GM23338 (cell line): Measurements from ENCODE around the gene SMAD3. TPM values are rescaled to one million over a fixed set of nuclear protein-coding genes. Genes with fewer than 3 reads are reported as not detected.

Experiments
- CREB1 ChIP-seq: fragments of 250-450 bp; sonication (Bioruptor Pico); IDR thresholded peaks from 2 replicates; pipeline ENCODE4 v1.5.0; 2020; ENCODE audit warnings: low read depth, mild to moderate bottlenecking, moderate library complexity
- ETS1 ChIP-seq: IDR thresholded peaks from 2 replicates; pipeline ENCODE4 v1.6.1; 2016; ENCODE audit warnings: antibody characterized with exemption
- JUNB ChIP-seq: IDR thresholded peaks from one replicate; pipeline ENCODE4 v1.6.1; 2016; ENCODE audit warnings: antibody characterized with exemption; ENCODE audit not compliant: unreplicated experiment
- STAT1 ChIP-seq: IDR thresholded peaks from one replicate; pipeline ENCODE4 v1.6.1; 2016; ENCODE audit warnings: antibody characterized with exemption; ENCODE audit not compliant: unreplicated experiment
- ZNF114 ChIP-seq: fragments of 250-450 bp; sonication (Bioruptor Pico); IDR thresholded peaks from 2 replicates; pipeline ENCODE4 v1.5.0; 2020; ENCODE audit warnings: mild to moderate bottlenecking, moderate library complexity
- ZNF331 ChIP-seq: fragments of 250-450 bp; sonication (Bioruptor Pico); IDR thresholded peaks from 2 replicates; pipeline ENCODE4 v1.5.0; 2020; ENCODE audit warnings: low read depth, mild to moderate bottlenecking, moderate library complexity
- polyA plus RNA-seq: library from polyadenylated mRNA; unstranded; fragments of >200 nt; fragmentation: Nextera tagmentation; extraction: Ambion mirVana; gene quantifications from 2 replicates; pipeline ENCODE4 v1.2.1, GENCODE V29; 2016
- total RNA-seq: library from RNA; depleted of rRNA; stranded (reverse); fragments of >200 nt; shearing (Covaris generic); gene quantifications from 2 replicates; pipeline ENCODE4 v1.2.3, GENCODE V29; 2014
- TF ChIP-seq, protein P1 (sequence below): fragments of 250-450 bp; sonication (Bioruptor Pico); IDR thresholded peaks from 2 replicates; pipeline ENCODE4 v1.5.0; 2020; ENCODE audit warnings: mild to moderate bottlenecking, moderate library complexity
- TF ChIP-seq, protein P2 (sequence below): IDR thresholded peaks from one replicate; pipeline ENCODE4 v1.6.1; 2018; ENCODE audit warnings: antibody characterized with exemption; ENCODE audit not compliant: unreplicated experiment
- TF ChIP-seq, protein P3 (sequence below), 2 experiments: fragments of 200-600 bp in 1 of 2; sonication (generic) in 1 of 2; conservative IDR thresholded peaks; 2 replicates each; pipeline versions ENCODE4 v1.5.1 to v1.6.1; 2016 to 2017; ENCODE audit warnings: antibody characterized with exemption in 2 of 2, low read depth in 2 of 2, mild to moderate bottlenecking in 2 of 2, moderate library complexity in 1 of 2

The SMAD3 gene
- total and polyA plus RNA-seq, 2 experiments from 2014 or later, result 4.9 to 11.6 TPM

- TF ChIP-seq, protein P1, sequence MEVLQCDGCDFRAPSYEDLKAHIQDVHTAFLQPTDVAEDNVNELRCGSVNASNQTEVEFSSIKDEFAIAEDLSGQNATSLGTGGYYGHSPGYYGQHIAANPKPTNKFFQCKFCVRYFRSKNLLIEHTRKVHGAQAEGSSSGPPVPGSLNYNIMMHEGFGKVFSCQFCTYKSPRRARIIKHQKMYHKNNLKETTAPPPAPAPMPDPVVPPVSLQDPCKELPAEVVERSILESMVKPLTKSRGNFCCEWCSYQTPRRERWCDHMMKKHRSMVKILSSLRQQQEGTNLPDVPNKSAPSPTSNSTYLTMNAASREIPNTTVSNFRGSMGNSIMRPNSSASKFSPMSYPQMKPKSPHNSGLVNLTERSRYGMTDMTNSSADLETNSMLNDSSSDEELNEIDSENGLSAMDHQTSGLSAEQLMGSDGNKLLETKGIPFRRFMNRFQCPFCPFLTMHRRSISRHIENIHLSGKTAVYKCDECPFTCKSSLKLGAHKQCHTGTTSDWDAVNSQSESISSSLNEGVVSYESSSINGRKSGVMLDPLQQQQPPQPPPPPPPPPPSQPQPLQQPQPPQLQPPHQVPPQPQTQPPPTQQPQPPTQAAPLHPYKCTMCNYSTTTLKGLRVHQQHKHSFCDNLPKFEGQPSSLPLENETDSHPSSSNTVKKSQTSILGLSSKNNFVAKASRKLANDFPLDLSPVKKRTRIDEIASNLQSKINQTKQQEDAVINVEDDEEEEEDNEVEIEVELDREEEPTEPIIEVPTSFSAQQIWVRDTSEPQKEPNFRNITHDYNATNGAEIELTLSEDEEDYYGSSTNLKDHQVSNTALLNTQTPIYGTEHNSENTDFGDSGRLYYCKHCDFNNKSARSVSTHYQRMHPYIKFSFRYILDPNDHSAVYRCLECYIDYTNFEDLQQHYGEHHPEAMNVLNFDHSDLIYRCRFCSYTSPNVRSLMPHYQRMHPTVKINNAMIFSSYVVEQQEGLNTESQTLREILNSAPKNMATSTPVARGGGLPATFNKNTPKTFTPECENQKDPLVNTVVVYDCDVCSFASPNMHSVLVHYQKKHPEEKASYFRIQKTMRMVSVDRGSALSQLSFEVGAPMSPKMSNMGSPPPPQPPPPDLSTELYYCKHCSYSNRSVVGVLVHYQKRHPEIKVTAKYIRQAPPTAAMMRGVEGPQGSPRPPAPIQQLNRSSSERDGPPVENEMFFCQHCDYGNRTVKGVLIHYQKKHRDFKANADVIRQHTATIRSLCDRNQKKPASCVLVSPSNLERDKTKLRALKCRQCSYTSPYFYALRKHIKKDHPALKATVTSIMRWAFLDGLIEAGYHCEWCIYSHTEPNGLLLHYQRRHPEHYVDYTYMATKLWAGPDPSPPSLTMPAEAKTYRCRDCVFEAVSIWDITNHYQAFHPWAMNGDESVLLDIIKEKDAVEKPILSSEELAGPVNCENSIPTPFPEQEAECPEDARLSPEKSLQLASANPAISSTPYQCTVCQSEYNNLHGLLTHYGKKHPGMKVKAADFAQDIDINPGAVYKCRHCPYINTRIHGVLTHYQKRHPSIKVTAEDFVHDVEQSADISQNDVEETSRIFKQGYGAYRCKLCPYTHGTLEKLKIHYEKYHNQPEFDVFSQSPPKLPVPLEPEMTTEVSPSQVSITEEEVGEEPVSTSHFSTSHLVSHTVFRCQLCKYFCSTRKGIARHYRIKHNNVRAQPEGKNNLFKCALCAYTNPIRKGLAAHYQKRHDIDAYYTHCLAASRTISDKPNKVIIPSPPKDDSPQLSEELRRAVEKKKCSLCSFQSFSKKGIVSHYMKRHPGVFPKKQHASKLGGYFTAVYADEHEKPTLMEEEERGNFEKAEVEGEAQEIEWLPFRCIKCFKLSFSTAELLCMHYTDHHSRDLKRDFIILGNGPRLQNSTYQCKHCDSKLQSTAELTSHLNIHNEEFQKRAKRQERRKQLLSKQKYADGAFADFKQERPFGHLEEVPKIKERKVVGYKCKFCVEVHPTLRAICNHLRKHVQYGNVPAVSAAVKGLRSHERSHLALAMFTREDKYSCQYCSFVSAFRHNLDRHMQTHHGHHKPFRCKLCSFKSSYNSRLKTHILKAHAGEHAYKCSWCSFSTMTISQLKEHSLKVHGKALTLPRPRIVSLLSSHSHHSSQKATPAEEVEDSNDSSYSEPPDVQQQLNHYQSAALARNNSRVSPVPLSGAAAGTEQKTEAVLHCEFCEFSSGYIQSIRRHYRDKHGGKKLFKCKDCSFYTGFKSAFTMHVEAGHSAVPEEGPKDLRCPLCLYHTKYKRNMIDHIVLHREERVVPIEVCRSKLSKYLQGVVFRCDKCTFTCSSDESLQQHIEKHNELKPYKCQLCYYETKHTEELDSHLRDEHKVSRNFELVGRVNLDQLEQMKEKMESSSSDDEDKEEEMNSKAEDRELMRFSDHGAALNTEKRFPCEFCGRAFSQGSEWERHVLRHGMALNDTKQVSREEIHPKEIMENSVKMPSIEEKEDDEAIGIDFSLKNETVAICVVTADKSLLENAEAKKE (CRISPR knock-in tag), result no peak
- TF ChIP-seq, protein P2, sequence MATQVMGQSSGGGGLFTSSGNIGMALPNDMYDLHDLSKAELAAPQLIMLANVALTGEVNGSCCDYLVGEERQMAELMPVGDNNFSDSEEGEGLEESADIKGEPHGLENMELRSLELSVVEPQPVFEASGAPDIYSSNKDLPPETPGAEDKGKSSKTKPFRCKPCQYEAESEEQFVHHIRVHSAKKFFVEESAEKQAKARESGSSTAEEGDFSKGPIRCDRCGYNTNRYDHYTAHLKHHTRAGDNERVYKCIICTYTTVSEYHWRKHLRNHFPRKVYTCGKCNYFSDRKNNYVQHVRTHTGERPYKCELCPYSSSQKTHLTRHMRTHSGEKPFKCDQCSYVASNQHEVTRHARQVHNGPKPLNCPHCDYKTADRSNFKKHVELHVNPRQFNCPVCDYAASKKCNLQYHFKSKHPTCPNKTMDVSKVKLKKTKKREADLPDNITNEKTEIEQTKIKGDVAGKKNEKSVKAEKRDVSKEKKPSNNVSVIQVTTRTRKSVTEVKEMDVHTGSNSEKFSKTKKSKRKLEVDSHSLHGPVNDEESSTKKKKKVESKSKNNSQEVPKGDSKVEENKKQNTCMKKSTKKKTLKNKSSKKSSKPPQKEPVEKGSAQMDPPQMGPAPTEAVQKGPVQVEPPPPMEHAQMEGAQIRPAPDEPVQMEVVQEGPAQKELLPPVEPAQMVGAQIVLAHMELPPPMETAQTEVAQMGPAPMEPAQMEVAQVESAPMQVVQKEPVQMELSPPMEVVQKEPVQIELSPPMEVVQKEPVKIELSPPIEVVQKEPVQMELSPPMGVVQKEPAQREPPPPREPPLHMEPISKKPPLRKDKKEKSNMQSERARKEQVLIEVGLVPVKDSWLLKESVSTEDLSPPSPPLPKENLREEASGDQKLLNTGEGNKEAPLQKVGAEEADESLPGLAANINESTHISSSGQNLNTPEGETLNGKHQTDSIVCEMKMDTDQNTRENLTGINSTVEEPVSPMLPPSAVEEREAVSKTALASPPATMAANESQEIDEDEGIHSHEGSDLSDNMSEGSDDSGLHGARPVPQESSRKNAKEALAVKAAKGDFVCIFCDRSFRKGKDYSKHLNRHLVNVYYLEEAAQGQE, result no peak
- TF ChIP-seq CREB1 (no peak), ZNF114 (CRISPR knock-in tag) (no peak), ZNF331 (CRISPR knock-in tag) (no peak), JUNB (no peak), STAT1 (no peak), ETS1 (no peak)
- TF ChIP-seq, protein P3, sequence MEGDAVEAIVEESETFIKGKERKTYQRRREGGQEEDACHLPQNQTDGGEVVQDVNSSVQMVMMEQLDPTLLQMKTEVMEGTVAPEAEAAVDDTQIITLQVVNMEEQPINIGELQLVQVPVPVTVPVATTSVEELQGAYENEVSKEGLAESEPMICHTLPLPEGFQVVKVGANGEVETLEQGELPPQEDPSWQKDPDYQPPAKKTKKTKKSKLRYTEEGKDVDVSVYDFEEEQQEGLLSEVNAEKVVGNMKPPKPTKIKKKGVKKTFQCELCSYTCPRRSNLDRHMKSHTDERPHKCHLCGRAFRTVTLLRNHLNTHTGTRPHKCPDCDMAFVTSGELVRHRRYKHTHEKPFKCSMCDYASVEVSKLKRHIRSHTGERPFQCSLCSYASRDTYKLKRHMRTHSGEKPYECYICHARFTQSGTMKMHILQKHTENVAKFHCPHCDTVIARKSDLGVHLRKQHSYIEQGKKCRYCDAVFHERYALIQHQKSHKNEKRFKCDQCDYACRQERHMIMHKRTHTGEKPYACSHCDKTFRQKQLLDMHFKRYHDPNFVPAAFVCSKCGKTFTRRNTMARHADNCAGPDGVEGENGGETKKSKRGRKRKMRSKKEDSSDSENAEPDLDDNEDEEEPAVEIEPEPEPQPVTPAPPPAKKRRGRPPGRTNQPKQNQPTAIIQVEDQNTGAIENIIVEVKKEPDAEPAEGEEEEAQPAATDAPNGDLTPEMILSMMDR (conservative IDR thresholded peaks at IDR 0.05; ENCODE audit: low read depth in 2 of 2), result no peak
Measured at GRCh38 chr15:67216859-67217258, 151.5 kb downstream of the SMAD3 start (continued).
